CD4-positive, CD25-positive, alpha-beta regulatory T cell (primary cell): ENCODE measurements around the gene MMP14. TPM values are rescaled to one million over a fixed set of nuclear protein-coding genes. Genes with fewer than 3 reads are reported as not detected.

Experiments used
- ATAC-seq, 2 donors: fragments of 150-1000 bp; cut with Tn5 transposase; one replicate each; pipeline ENCODE4 v1.10.0; 2021; ENCODE audit warnings: low read depth in 2 of 2, moderate number of reproducible peaks in 2 of 2, moderate library complexity in 1 of 2
- DNase-seq, 3 donors: peaks; one replicate each; pipeline versions ENCODE4 v3.0.0 to v3.0.0-alpha.2; 2012 to 2022; ENCODE audit warnings: mixed read lengths in 1 of 3
- H3K27ac ChIP-seq: one replicate; pipeline ENCODE4 v1.7.0; 2013; ENCODE audit warnings: mild to moderate bottlenecking, low read length; ENCODE audit not compliant: insufficient read depth, poor library complexity, severe bottlenecking
- H3K27me3 ChIP-seq: one replicate; pipeline ENCODE4 v1.7.0; 2013; ENCODE audit warnings: low read length; ENCODE audit not compliant: control insufficient read depth, insufficient read depth
- H3K36me3 ChIP-seq: one replicate; pipeline ENCODE4 v1.7.0; 2013; ENCODE audit warnings: mild to moderate bottlenecking, low read length, moderate library complexity; ENCODE audit not compliant: control insufficient read depth, insufficient read depth
- H3K4me1 ChIP-seq: 2 replicates; pipeline ENCODE4 v1.7.0; 2013; ENCODE audit warnings: mild to moderate bottlenecking, low read length; ENCODE audit not compliant: insufficient read depth, control insufficient read depth, poor library complexity, severe bottlenecking
- H3K4me3 ChIP-seq: one replicate; pipeline ENCODE4 v1.7.0; 2013; ENCODE audit warnings: low read depth, mild to moderate bottlenecking, low read length, moderate library complexity
- H3K9me3 ChIP-seq, 2 experiments: 1 replicate in 1 of 2; 2 replicates in 1 of 2; pipeline ENCODE4 v1.7.0; 2013; ENCODE audit warnings: low read length in 2 of 2, mild to moderate bottlenecking in 1 of 2, moderate library complexity in 1 of 2; ENCODE audit not compliant: control insufficient read depth in 2 of 2
- H3K27ac Mint-ChIP-seq, 3 donors: one replicate each; pipeline ENCODE4 v1.8.0; 2020 to 2022; ENCODE audit warnings: mild to moderate bottlenecking in 3 of 3, mixed read lengths in 3 of 3, moderate library complexity in 2 of 3
- H3K27me3 Mint-ChIP-seq: one replicate; pipeline ENCODE4 v1.8.0; 2022; ENCODE audit warnings: mild to moderate bottlenecking, mixed read lengths
- H3K36me3 Mint-ChIP-seq: one replicate; pipeline ENCODE4 v1.8.0; 2020; ENCODE audit warnings: mixed read lengths
- H3K4me1 Mint-ChIP-seq, 4 donors: one replicate each; pipeline ENCODE4 v1.8.0; 2020 to 2022; ENCODE audit warnings: mixed read lengths in 4 of 4, mild to moderate bottlenecking in 1 of 4
- H3K4me3 Mint-ChIP-seq, 4 donors: one replicate each; pipeline ENCODE4 v1.8.0; 2020 to 2022; ENCODE audit warnings: mild to moderate bottlenecking in 4 of 4, mixed read lengths in 4 of 4, moderate library complexity in 3 of 4
- H3K9me3 Mint-ChIP-seq, 7 donors: one replicate each; pipeline ENCODE4 v1.8.0; 2020 to 2022; ENCODE audit warnings: mixed read lengths in 7 of 7, mild to moderate bottlenecking in 3 of 7, moderate library complexity in 2 of 7
- polyA plus RNA-seq, 4 donors: library from polyadenylated mRNA; unstranded; fragments of 300-500 nt; fragmentation: Illumina TruSeq; gene quantifications; one replicate each; pipeline ENCODE4 v1.2.3, GENCODE V29; 2021
- total RNA-seq: library from RNA; stranded (reverse); gene quantifications from one replicate; pipeline ENCODE4 v1.2.3, GENCODE V29; 2022

MMP14 gene
- total and polyA plus RNA-seq, 5 donors from 2014 or later: 1.0 TPM; not detected in 4

DNA sequence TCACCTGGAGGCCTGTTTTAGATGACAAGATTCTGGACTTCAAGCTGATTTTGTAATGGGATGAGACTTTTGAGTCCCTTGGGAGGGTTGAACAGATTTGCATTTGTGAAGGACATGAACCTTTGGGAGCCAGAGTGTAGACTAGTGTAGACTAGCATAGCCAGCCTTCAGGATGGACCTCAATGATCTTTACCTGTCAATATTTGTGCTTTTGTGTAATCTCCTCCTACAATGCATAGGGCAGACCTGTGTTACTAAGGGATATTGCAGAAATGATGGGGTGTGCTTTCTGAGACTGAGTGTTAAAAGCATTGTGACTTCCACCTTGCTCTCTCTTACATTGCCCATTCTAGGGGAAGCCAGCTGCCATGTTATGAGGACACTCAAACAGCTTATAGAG, 25.3 kb downstream of the MMP14 start:
- Mint-ChIP-seq H3K4me3 (peak overlapping the region in 1 of 4 donors; percentile 11), H3K27ac (no peak overlapping the region), H3K9me3 (peaks cover 0 to 2% (median 0%) of the 10 kb centered on the region in 7 donors), H3K27me3 (peaks cover 4% of the 10 kb centered on the region), H3K36me3 (no peaks in the 10 kb centered on the region), H3K4me1 (peaks cover 7 to 31% (median 11%) of the 10 kb centered on the region in 4 donors)
- no peak overlapping the region for H3K4me3 ChIP-seq
- H3K4me1 ChIP-seq: peaks cover 20% of the 10 kb centered on the region
- no peaks in the 10 kb centered on the region for H3K27me3 ChIP-seq
- H3K9me3 ChIP-seq: peaks cover 0 to 1% of the 10 kb centered on the region in 2 experiments
- no peak overlapping the region for H3K27ac ChIP-seq
- DNase-seq (no peak), ATAC-seq (no peak)
- no peaks in the 10 kb centered on the region for H3K36me3 ChIP-seq

DNA sequence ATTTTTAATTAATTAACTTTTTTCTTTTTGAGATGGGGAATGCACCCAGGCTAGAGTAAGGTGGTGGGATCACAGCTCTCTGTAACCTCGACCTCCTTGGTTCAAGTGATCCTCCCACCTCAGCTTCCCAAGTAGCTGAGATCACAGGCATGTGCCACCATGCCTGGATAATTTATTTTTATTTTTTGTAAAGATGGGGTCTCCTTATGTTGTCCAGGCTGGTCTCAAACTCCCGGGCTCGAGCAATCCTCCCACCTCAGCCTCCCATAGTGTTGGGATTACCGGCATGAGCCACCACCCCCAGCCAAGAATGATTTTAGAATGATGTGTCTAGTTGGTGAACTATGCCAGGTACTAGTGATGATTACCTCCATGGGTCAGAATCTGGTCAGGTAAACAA, 28.6 kb downstream of the MMP14 start:
- no peak for ATAC-seq
- H3K4me1 ChIP-seq: peaks cover 7% of the 10 kb centered on the region
- H3K9me3 Mint-ChIP-seq: peaks cover 0 to 2% (median 0%) of the 10 kb centered on the region in 7 donors
- no peak overlapping the region for H3K27ac ChIP-seq
- no peak for DNase-seq
- no peaks in the 10 kb centered on the region for H3K27me3 Mint-ChIP-seq
- H3K36me3 Mint-ChIP-seq: no peaks in the 10 kb centered on the region
- peak overlapping the region in 2 of 3 donors; percentile 7 to 68 for H3K27ac Mint-ChIP-seq
- no peak overlapping the region for H3K4me3 Mint-ChIP-seq
- peaks cover 2 to 21% (median 4%) of the 10 kb centered on the region in 4 donors for H3K4me1 Mint-ChIP-seq
- H3K36me3 ChIP-seq: no peaks in the 10 kb centered on the region
- no peak overlapping the region for H3K4me3 ChIP-seq
- H3K27me3 ChIP-seq: no peaks in the 10 kb centered on the region
- H3K9me3 ChIP-seq: no peaks in the 10 kb centered on the region

DNA sequence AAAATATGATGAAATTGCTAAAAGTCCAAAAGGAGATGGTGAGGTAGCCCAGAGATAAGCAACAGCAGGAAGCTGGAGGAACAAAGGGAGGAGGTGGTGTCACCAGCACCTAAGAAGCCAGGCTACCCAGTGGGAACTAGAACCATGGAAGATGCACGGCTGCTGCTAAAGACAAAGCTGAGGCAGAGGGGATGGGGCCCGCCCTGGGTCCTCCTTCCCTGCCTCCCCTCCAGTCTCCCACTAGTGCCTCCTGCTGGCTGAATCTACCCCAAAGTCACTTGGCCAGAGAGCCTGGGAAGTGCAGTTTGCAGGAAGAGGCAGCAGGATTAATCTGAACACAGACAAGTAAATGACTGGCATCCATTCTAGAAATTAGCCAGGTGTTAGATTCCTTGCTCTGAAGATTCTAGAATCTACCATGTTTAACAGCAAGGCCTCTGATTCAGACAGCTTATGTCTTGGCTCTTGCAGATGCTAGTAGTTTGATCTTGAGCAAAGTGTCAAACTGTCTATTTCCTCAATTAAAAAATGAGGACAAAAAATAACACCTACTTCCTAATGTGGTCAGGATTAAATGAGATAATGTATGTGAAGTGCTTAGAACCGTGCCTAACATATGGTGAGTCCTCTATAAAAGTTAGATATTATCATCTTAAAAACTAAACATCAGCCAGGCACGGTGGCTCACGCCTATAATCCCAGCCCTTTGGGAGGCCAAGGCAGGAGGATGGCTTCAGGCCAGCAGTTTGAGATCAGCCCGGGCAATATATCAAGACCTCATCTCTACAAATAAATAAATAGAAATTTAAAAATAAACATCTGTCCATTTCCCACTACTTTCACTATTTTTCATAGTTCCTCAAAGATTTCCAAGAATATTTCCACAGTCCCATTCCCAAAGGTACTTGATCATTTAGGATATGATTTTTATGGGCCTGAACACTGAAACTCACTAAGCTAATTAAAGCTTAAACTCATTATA, 29.3 kb downstream of the MMP14 start:
- Mint-ChIP-seq H3K27ac (peak overlapping the region in 2 of 3 donors; percentile 65 to 68), H3K27me3 (peaks cover 3% of the 10 kb centered on the region), H3K36me3 (no peaks in the 10 kb centered on the region), H3K4me1 (peaks cover 6 to 27% (median 8%) of the 10 kb centered on the region in 4 donors), H3K4me3 (peak overlapping the region in 1 of 4 donors; percentile 5), H3K9me3 (peaks cover 0 to 2% (median 0%) of the 10 kb centered on the region in 7 donors)
- no peaks in the 10 kb centered on the region for H3K36me3 ChIP-seq
- H3K4me3 ChIP-seq: no peak overlapping the region
- H3K4me1 ChIP-seq: peaks cover 14% of the 10 kb centered on the region
- no peaks in the 10 kb centered on the region for H3K9me3 ChIP-seq
- ATAC-seq (no peak), DNase-seq (no peak)
- no peak overlapping the region for H3K27ac ChIP-seq
- H3K27me3 ChIP-seq: no peaks in the 10 kb centered on the region

- H3K4me3 Mint-ChIP-seq: no peak overlapping the region
- peaks cover 7 to 30% (median 14%) of the 10 kb centered on the region in 4 donors for H3K4me1 Mint-ChIP-seq
- no peaks in the 10 kb centered on the region for H3K9me3 ChIP-seq
- H3K27me3 Mint-ChIP-seq: peaks cover 4% of the 10 kb centered on the region
- H3K4me1 ChIP-seq: peaks cover 23% of the 10 kb centered on the region
- no peaks in the 10 kb centered on the region for H3K36me3 ChIP-seq
- no peak for DNase-seq
- peak overlapping the region in 2 of 3 donors; percentile 43 to 69 for H3K27ac Mint-ChIP-seq
- H3K9me3 Mint-ChIP-seq: peaks cover 0 to 3% (median 0%) of the 10 kb centered on the region in 7 donors
- no peak overlapping the region for H3K4me3 ChIP-seq
- H3K27me3 ChIP-seq: no peaks in the 10 kb centered on the region
- H3K27ac ChIP-seq: no peak overlapping the region
- ATAC-seq: no peak
- no peaks in the 10 kb centered on the region for H3K36me3 Mint-ChIP-seq
These were observed 30.5 kb downstream of the MMP14 start for GRCh38 chr14:22866874-22867273.

DNA sequence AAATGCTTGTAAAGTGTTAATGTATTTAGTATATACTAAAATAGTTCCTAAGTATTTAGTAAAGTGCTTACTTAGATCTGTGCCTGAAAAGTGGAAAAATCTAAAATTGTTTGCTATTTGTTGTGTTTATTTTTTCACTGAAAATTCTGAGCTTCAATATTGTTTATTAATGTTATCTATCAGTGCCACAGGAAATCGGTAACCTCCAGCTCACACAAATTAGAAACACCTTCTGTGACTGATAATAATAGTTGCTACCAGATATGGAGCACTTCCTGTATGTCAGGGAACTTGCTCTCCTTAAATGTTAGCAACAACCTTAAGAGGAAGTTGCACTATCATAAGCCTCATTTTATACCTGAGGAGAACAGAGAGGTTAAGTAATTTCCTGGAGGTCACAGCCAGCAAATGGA, 34.4 kb downstream of the MMP14 start:
- peak overlapping the region; percentile 91 to 99 (median 96) for H3K4me3 Mint-ChIP-seq
- Histone ChIP-seq H3K4me3 (peak overlapping the region; percentile 95), H3K27me3 (no peaks in the 10 kb centered on the region), H3K36me3 (peaks cover 24% of the 10 kb centered on the region), H3K9me3 (no peaks in the 10 kb centered on the region), H3K4me1 (peaks cover 46% of the 10 kb centered on the region), H3K27ac (peak overlapping the region; percentile 96)
- peaks cover 0 to 3% (median 0%) of the 10 kb centered on the region in 7 donors for H3K9me3 Mint-ChIP-seq
- DNase-seq (peak in 2 of 3 donors; percentile 79 to 86), ATAC-seq (peak; percentile 75 to 77)
- H3K27me3 Mint-ChIP-seq: peaks cover 4% of the 10 kb centered on the region
- H3K36me3 Mint-ChIP-seq: peaks cover 8% of the 10 kb centered on the region
- H3K27ac Mint-ChIP-seq: peak overlapping the region; percentile 97 to 99 (median 99)
- peaks cover 11 to 55% (median 18%) of the 10 kb centered on the region in 4 donors for H3K4me1 Mint-ChIP-seq

GRCh38 chr14:22871224-22872032, 35.0 kb downstream of the MMP14 start, which contains the start of gene LRP10:
LRP10 (plus strand) TSS chr14:22871740; CDS start chr14:22872304, 564 bp downstream.
- peak; percentile 65 to 69 for ATAC-seq
- H3K4me1 ChIP-seq: peaks cover 48% of the 10 kb centered on the region
- peak within 1 kb of the TSS; percentile 91 to 99 (median 96) for H3K4me3 Mint-ChIP-seq

More at GRCh38 chr14:22871224-22872032, 35.0 kb downstream of the MMP14 start, which contains the start of gene LRP10:
- Histone ChIP-seq H3K27me3 (no peaks in the 10 kb centered on the region), H3K4me3 (peak within 1 kb of the TSS; percentile 95), H3K9me3 (no peaks in the 10 kb centered on the region), H3K27ac (peak within 1 kb of the TSS; percentile 96), H3K36me3 (peaks cover 31% of the 10 kb centered on the region)
- H3K4me1 Mint-ChIP-seq: peaks cover 11 to 57% (median 20%) of the 10 kb centered on the region in 4 donors
- DNase-seq: peak; percentile 69 to 86 (median 71)
- peaks cover 14% of the 10 kb centered on the region for H3K36me3 Mint-ChIP-seq
- H3K9me3 Mint-ChIP-seq: peaks cover 0 to 3% (median 0%) of the 10 kb centered on the region in 7 donors
- H3K27ac Mint-ChIP-seq: peak within 1 kb of the TSS; percentile 97 to 99 (median 99)
- H3K27me3 Mint-ChIP-seq: peaks cover 4% of the 10 kb centered on the region
